Transverse colon (tissue), 4 donors: ENCODE data around the gene TWSG1. TPM values are rescaled to one million over a fixed set of nuclear protein-coding genes. Genes with fewer than 3 reads are reported as not detected.

Source experiments
- DNase-seq: peaks from one replicate; pipeline ENCODE4 v3.0.0-alpha.2; 2019
- H3K27ac ChIP-seq, 4 donors: fragments of 200-600 bp; sonication (generic); 2 replicates each; pipeline ENCODE4 v1.5.1; 2016 to 2018; ENCODE audit warnings: inconsistent platforms in 4 of 4
- H3K27me3 ChIP-seq: fragments of 200-600 bp; sonication (generic); 2 replicates; pipeline ENCODE4 v1.5.1; 2017; ENCODE audit warnings: inconsistent platforms
- H3K36me3 ChIP-seq, 4 donors: fragments of 200-600 bp; sonication (generic); 2 replicates each; pipeline ENCODE4 v1.5.1; 2017 to 2019; ENCODE audit warnings: inconsistent platforms in 4 of 4
- H3K4me1 ChIP-seq, 4 donors: fragments of 200-600 bp; sonication (generic); 2 replicates each; pipeline ENCODE4 v1.5.1; 2017 to 2020; ENCODE audit warnings: inconsistent platforms in 4 of 4
- H3K4me3 ChIP-seq, 4 donors: fragments of 200-600 bp; sonication (generic); 1 replicate in 1 of 4; 2 replicates in 3 of 4; pipeline versions ENCODE4 v1.5.1 to v1.6.1; 2017 to 2019; ENCODE audit warnings: inconsistent platforms in 4 of 4
- H3K9me3 ChIP-seq, 2 donors: fragments of 200-600 bp; sonication (generic); 2 replicates each; pipeline ENCODE4 v1.5.1; 2017 to 2019; ENCODE audit warnings: inconsistent platforms in 2 of 2
- CTCF ChIP-seq, 5 experiments: fragments of 200-600 bp in 3 of 5; fragments of 450-650 bp in 2 of 5; sonication (generic) in 3 of 5; IDR thresholded peaks; 1 replicate in 2 of 5; 2 replicates in 3 of 5; pipeline ENCODE4 v1.5.1; 2016 to 2017; ENCODE audit warnings: antibody characterized with exemption in 5 of 5, inconsistent platforms in 3 of 5, mild to moderate bottlenecking in 2 of 5, moderate library complexity in 1 of 5
- EP300 ChIP-seq: sonication (generic); formaldehyde crosslinking; IDR thresholded peaks from one replicate; pipeline ENCODE4 v1.6.1; 2017; ENCODE audit warnings: antibody characterized with exemption, low read depth
- POLR2A ChIP-seq: fragments of 450-650 bp; IDR thresholded peaks from one replicate; pipeline ENCODE4 v1.6.1; 2016; ENCODE audit warnings: antibody characterized with exemption, mild to moderate bottlenecking, moderate library complexity
- POLR2AphosphoS5 ChIP-seq, 3 donors: sonication (generic); formaldehyde crosslinking; IDR thresholded peaks; one replicate each; pipeline ENCODE4 v1.6.1; 2016; ENCODE audit warnings: antibody characterized with exemption in 3 of 3
- WGBS, 2 donors: methylation state at CpG; one replicate each; pipeline ENCODE4 v1.1.5; 2018; ENCODE audit warnings: low coverage in 1 of 2; 5-methylcytosine and 5-hydroxymethylcytosine counted together
- in situ Hi-C, 4 donors: fragments of 200-750 bp; cut with MboI; loops; one replicate each; pipeline versions ENCODE4 v1.15.0 to v1.15.1; 2017; ENCODE audit warnings: low sequenced_read_pairs in 3 of 4, low pct_ligation_motif_present in 1 of 4, low pct_unique_long_range_greater_than_20kb in 1 of 4
- intact Hi-C: fragments of 100-400 bp; cut with DNase I; formaldehyde crosslinking; loops from one replicate; pipeline ENCODE4 v1.15.1; 2023; ENCODE audit warnings: low total_unique reads
- total RNA-seq, 4 donors: library from RNA; depleted of rRNA; stranded (reverse); fragments of >200 nt; gene quantifications; one replicate each; pipeline ENCODE4 v1.1.0, GENCODE V29; 2016

The TWSG1 gene
- total RNA-seq, 4 donors from 2014 or later: 5.6 to 29.5 (median 26.5) TPM

- Histone ChIP-seq H3K4me1 (peaks cover 0 to 6% (median 3%) of the 10 kb centered on the region in 4 donors), H3K27me3 (no peaks in the 10 kb centered on the region), H3K4me3 (no peak overlapping the region), H3K9me3 (peaks cover 0 to 10% of the 10 kb centered on the region in 2 donors), H3K27ac (no peak overlapping the region), H3K36me3 (no peaks in the 10 kb centered on the region)
- no peak for DNase-seq
- 49 to 64% methylated on average over 1 of the region's 1 CpG for WGBS, 2 donors
- intact Hi-C loops (no loop called here), in situ Hi-C loops (loop anchor here (25.0 kb wide), 3 partner anchors 183 to 267 kb away; no protein-coding TSS in a partner anchor)
- TF ChIP-seq POLR2AphosphoS5 (IDR thresholded peaks at IDR 0.05): no peak
- no peak for TF ChIP-seq CTCF (IDR thresholded peaks at IDR 0.05)
- TF ChIP-seq POLR2A: no peak
Observed at GRCh38 chr18:9329471-9329870, 5.1 kb upstream of the TWSG1 start.

GRCh38 chr18:9330419-9330818 is 4.2 kb upstream of the TWSG1 start:
- TF ChIP-seq EP300 (no peak), POLR2AphosphoS5 (IDR thresholded peaks at IDR 0.05) (no peak), POLR2A (no peak), CTCF (IDR thresholded peaks at IDR 0.05) (no peak)
- Histone ChIP-seq H3K4me3 (no peak overlapping the region), H3K9me3 (peaks cover 0 to 10% of the 10 kb centered on the region in 2 donors), H3K27ac (no peak overlapping the region), H3K36me3 (no peaks in the 10 kb centered on the region), H3K27me3 (no peaks in the 10 kb centered on the region), H3K4me1 (peaks cover 0 to 9% (median 4%) of the 10 kb centered on the region in 4 donors)
- WGBS, 2 donors: 96% methylated on average over 3 of the region's 3 CpGs; no CpG with 5 or more reads in 1 of the 2 donors
- DNase-seq: no peak
- intact Hi-C loops (loop anchor here (10.0 kb wide), 2 partner anchors 144 to 266 kb away; partner anchors contain the start of gene RALBP1), in situ Hi-C loops (loop anchor here (10.0 to 25.0 kb wide), 4 partner anchors 182 to 268 kb away; no protein-coding TSS in a partner anchor)

GRCh38 chr18:9333441-9334328 is 888 bp upstream of the TWSG1 start:
- 40 to 43% methylated on average over 18 to 48 of the region's 52 CpGs for WGBS, 2 donors
- peak; percentile 7 for DNase-seq
- intact Hi-C loops: loop anchor here (10.0 kb wide), 2 partner anchors 141 to 269 kb away; partner anchors contain the start of gene RALBP1

More at GRCh38 chr18:9333441-9334328, 888 bp upstream of the TWSG1 start:
- peaks cover 0 to 19% (median 11%) of the 10 kb centered on the region in 4 donors for H3K4me1 ChIP-seq
- H3K9me3 ChIP-seq: peaks cover 0 to 3% of the 10 kb centered on the region in 2 donors
- H3K27me3 ChIP-seq: no peaks in the 10 kb centered on the region
- H3K27ac ChIP-seq: peak overlapping the region; percentile 71 to 95 (median 88)
- no peaks in the 10 kb centered on the region for H3K36me3 ChIP-seq
- TF ChIP-seq POLR2AphosphoS5 (IDR thresholded peaks at IDR 0.05): no peak
- TF ChIP-seq CTCF (IDR thresholded peaks at IDR 0.05): no peak
- no peak for TF ChIP-seq POLR2A
- no peak for TF ChIP-seq EP300
- H3K4me3 ChIP-seq: peak overlapping the region; percentile 18 to 95 (median 80)
- in situ Hi-C loops: loop anchor here (10.0 to 25.0 kb wide), 4 partner anchors 179 to 271 kb away; no protein-coding TSS in a partner anchor
